ENCODE results near the gene TUBGCP6.

GRCh38 chr22:50243685-50244419, 971 bp downstream of the TUBGCP6 start:
- TF ChIP-seq CTCF (IDR thresholded peaks at IDR 0.05), result no peak
- no peak for TF ChIP-seq POLR2A (IDR thresholded peaks at IDR 0.05)
